GM21526 (cell line): ENCODE measurements around the gene C4BPA.

Experiments used
- ATAC-seq: cut with Tn5 transposase; IDR thresholded peaks from one replicate; pipeline ENCODE4 v1.9.1; 2021; ENCODE audit warnings: moderate library complexity; ENCODE audit not compliant: unreplicated experiment, low FRiP score

Gene C4BPA

DNA sequence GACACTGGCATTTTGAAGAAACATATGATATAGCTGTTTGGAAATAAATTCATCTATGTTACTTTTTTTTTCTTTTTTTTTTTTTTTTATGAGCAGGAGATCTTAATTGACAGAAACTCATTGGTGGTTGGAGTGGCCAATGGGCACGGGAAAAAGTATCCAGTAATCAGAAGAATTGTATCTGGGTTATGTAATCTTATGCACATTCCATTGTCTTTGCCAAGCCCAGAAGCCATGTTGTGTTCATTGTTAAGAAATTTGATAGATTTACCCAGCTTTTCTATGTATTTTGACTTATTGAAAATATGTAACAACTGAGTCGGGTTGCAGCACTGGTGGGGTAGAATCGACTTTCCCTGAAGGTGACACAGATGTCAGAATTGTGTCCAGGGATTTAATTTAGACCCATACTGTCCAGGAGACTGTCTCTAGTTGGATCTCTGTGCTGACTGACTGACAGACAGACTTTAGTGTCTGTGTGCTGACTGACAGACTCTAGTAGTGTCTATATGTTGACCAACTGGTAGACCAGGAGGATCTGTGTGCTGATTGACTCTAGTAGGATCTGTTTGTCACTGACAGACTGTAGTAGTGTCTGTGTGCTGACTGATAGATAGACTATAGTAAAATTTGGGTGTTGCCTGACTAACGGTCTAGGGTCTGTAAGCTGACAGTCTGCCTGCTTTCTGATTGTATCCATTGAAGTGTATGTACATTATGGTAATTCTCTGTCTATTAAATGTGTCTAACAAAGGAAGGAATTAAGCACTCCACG is 27.7 kb upstream of the C4BPA start:
- ATAC-seq, result no peak

DNA sequence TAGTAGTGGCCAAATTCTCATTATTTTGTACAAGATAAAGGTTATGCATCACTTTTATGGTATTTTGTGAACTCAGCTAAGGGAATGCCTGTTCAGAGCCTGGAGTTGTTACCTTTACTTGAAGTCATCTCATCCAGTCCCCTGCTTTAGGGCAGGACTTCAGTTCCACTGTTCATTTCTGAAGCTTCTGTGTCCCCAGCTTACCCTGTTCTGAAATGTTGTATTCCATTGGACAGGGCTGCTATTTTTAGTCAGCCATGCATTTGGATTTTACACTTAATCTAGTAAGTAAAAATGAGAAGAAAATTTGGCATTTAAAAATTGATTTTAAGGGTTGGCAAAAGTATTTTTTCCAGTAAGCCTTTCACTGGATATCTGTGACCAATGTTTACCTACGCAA is 27.0 kb upstream of the C4BPA start:
- no peak for ATAC-seq

DNA sequence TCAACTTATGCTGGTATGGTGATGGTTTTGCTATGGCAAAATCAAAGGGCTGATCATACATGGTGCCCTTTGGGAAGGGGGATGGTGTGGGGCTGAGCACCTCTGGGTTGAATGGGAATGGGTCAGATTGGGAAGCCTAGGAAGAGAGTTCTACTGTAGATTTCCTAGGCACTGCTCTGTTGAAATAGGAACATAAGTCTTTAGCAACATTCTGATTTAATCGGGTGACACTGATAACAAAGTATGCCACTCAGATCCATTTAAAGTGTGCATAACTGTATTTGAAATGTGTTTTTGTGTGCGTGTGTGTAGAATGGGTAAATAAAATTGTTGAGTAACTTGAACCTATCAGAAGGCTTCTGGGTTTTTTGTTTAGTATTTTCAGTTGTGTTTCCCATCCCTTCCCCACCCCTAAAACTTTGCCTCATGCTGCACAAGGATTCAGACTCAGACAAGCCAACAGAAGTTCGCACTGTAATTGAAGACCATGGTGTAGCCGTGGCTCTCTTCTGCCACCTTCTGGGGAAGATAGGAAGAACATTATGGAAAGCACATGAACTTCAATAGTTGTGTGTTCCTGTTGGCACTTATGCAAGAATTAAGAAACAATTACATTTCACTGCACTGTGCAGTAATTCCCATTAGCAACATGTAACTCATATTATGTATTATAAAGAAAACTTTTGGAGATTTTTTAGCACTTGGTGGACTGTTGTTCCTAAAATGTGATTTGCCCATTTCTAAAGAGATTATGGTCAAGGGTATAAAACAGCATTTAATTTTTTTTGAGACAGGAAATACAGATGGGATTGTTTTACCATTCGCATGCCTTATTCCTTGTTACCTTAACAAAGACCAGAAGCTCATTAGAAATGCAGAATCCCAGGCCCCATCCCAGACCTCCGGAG is 26.3 kb upstream of the C4BPA start:
- peak; percentile 55 for ATAC-seq

DNA sequence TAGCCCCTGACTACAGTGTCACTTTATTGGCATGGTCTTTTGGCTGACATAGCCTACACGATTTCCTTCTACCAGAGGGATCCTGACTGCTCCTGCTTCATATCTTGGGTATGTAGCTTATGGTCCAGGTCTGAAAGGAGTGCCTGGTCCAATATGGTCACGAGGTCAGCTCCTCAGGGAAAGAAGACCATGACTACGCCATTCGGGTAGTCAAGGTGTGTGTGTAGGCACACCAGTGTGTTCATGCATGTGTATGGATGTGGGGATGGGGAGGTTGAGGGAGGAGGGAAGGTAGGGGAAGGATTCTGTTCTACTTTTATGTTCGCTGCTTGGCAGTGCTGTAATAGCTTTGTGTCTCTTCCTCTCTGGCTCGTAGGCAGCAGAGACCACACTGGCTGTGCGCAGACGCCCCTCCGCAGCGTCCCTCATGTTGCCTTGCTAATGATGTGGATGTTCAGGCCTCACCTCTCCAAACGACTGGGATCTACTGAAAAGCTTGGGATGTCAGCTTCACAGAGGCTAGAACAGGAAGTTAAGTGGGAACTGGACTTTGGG is 25.4 kb upstream of the C4BPA start:
- ATAC-seq, result no peak

DNA sequence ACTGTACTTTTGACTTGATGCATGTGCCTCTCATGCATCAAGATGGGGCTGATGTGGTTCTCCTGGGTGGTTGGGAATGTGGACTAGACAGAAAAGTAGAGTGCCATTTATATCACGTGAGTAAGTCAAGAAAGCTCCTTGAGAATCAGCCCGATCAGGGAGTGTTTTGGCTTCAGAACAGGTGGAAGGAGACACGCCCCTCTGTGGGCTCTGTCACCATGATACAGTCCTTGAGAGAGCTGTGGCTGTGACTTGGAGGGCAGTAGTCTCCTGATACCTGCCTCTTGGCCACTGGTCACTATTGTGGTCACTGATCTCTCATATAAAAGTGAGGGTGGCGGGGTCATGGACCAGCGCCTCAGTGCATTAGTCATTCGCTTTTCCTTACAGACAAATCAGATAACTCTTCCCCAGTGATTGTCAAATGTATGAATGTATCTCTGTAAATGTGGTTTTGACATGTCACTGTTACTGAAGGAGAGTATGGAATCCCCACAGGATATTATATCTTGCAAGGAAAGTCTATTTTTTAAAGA is 24.3 kb upstream of the C4BPA start:
- ATAC-seq, result no peak

DNA sequence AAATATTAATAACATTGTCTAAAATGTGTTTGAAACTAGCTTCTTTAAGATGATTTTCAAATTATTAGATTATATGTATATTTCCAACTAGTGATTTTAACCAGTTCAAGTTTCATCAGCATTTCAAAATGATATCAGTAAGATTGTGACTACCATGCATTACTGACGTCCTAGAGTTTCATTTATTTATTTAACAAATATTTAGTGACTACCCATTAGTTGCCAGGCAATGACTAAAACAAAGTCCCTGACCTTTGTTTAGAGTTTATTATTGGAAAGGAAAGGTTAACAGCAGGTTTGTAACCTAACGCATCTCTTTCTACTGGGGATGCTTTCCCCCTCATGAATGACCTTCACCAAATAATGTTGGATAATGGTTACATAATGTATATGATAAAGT is 22.9 kb upstream of the C4BPA start:
- ATAC-seq, result no peak

DNA sequence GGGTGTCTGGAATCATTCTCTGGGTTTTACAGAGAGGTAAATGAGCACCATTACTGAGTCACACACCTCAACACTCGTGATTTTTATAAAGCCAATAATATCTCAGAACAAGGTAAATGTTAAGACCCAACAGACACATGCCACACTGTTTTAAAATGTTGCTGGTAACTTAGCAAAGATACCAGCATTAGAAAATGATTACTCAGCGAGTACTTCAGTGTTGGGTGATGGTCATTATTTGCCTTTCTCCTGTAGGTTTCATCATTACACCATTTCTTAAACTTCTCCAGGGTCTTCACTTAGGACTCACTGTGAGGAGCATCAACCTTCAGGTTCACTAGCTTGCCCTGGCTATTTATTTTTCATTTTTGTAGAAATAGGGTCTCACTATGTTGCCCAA is 22.2 kb upstream of the C4BPA start:
- ATAC-seq, result no peak

DNA sequence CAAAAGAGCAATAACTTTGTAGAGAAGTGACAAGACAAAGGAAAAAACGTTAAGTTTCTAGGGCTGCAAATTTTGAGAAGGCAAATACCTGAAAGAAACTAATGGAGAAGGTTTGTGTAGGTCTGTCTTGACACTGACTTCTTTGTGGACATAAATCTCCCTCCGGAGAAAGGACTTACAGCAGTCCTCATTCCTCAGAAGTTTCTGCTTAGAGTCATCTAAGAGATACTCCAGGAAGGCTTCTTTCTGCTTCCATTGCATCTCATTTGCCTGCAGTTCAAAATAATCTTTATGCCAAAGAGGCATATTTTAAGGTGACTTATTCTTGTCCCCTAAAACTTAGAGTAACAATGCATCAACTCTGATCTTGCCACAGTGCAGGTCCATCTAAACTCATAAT is 19.8 kb upstream of the C4BPA start:
- no peak for ATAC-seq

DNA sequence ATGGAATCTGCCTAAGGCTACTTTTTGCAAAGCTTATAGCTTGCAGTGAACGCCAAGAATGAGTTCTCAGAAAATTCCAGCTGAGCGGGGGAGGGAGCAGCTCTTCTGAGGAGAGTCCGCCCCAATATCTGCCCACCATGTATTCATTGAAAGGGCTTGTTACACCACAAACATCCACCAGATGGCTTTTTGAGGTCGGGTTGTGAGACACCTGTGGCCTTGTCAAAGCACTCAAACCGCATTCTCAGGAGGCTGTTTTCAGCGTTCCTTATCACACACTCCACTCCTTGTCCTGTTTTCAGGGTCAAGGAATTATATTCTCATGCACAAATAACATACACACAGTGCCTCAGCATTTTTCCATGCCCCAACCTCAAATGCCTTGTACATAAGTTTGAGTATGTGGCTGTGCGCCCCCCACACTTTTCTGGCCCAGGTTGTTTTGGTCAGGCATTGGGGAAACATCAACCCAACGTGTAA is 19.3 kb upstream of the C4BPA start:
- ATAC-seq, result peak; percentile 74

DNA sequence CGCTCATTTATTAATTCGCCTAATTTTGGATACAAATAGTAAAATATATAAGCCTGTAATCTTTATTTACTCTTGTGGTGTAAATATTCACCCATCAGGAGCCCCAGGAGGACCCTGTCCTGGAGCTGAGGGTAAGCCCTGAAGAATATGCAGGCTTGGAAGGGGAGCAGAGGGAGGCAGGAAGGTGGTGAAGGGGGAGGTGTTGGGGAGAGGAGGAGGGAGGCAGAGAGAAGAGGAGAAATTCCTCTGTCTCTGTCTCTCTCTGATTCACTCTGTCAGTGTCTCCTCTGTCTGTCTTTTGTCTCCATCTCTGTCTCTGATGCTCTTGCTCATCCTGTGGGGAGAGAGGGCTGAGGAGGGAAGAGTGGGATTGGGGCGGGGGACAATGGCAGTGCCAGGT is 18.1 kb upstream of the C4BPA start:
- ATAC-seq, result no peak

DNA sequence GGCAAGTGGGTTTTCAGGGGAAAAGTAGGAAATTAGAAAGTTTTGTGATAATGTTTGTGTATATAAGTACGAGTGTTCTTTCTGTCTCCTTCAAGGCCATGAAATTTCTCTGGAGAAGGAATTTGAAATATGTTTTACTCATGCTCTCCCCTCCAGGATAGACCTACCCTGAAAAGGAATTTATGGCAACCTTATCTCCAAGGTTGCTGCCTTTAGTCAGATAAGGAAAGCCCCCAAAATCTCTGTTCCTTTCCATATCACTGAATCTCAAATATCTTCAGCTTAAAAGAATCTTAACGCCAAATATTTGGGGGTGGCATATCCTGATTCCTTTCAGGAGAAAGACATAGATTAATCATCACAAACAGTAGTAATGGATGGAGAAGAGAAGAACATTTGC is 15.9 kb upstream of the C4BPA start:
- ATAC-seq, result no peak

DNA sequence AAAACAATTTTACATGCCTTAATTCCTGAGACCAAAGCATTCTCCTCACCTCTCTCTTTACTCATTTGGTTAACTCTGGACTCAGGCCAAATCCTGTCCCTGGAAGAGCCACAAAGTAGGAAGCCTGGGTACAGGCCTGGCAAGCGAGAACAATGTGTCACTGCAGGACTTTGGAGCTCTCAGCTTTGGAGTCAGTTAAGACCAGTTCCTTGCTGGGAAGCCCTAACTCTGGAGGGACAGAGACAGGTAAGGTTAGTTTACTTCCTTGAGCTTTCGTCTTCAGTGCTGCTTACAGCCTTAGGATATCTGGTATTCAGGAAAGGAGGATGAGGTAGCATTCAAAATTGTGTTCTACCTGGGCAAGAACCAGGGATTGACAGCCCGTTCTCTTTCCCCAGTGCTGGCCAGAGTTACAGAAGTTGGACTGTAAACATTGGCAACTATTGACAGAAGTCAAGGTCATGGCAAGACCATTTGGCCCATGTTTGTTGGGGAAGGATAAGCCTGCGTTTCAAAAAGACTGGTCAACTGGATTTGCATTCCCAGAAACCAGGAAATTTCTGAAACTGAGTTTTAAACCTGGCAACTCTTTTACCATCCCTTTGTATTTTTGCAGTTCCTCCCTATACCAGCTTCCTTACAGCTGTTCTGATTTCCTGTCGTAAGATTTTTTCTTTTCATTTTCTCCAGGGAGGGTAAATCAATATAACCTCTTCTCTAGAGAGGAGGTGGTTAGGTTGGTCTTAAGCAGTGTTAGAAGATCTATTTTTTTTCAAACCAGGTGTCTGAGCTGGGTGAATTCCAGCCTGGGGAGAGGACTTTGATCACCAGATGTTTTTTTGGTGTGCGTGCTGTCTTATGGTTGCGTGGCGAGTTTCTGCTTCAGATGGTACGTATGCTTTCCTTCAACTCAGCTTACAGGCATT is 15.1 kb upstream of the C4BPA start, which contains the start of gene C4BPB:
C4BPB (plus strand) TSS at position 160 of the 926 bp plus-strand sequence; CDS start at position 832, 672 bp downstream.
- ATAC-seq, result no peak

DNA sequence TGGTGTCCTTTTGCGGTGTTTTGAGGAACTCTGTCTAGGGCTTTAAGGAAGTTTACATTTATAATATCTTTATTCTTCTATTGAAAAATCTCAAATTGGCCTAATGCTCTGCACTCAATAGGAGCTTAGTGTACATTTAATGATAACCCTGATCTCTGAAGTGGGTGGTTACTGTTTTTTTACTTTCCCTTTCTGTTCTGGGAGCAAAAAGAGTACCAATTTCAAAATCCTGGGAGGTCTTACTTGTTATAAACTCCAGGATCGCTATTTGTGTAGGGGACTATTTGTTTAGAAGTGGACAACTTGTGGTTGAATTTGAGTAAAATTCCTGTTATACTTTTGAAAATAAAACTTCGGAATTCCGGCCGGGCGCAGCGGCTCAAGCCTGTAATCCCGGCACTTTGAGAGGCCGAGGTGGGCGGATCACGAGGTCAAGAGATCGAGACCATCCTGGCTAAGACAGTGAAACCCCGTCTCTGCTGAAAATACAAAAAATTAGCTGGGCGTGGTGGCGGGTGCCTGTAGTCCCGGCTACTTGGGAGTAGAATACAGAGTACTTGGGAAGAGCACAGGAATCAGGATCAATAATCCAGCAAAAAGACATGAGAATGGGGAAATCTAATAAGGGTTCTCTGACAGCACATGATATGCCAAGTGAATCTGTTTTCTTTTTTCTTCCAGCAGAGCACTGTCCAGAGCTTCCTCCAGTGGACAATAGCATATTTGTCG is 14.2 kb upstream of the C4BPA start:
- ATAC-seq, result no peak

DNA sequence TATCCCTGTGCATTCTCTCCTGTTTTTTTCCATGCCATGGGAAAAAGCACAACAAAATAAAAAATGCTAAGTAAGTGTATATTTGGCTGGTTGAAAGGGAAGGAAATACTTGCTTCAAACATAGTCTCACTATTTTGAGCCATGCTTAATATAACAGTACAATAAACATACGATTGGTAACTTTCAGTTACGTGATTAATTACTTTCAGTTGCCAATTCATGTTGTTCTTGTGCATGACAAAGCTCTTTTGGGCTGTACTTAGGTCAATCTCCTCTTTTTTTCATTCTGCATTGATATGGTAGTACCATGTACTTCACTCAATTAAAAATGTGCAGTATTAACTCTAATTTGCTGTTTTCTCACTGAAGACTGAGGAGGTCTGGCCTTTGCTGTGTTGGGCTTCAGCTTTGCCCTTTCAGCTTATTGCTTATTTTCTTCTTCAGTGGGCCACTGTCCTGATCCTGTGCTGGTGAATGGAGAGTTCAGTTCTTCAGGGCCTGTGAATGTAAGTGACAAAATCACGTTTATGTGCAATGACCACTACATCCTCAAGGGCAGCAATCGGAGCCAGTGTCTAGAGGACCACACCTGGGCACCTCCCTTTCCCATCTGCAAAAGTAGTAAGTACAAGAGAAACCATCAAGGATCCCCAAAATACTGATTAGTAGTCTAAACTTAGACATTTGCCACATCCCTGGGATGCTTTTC is 12.7 kb upstream of the C4BPA start:
- no peak for ATAC-seq

DNA sequence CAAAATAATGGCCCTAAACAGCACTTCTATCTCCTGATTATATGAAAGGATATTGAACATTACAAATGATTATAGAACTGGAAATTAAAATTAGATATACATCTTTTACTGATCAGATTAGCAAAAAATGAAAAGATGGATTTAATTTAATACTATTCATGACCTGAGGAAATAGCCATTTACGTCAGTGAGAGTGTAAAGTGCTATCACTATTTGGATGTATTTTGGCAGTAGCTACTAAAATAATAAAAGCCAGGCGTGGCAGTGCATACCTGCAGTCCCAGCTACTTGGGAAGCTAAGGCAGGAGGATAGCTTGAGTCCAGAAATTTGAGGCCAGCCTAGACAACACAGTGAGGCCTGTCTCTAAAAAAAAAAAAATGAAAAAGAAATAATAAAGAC is 10.1 kb upstream of the C4BPA start:
- ATAC-seq, result no peak

DNA sequence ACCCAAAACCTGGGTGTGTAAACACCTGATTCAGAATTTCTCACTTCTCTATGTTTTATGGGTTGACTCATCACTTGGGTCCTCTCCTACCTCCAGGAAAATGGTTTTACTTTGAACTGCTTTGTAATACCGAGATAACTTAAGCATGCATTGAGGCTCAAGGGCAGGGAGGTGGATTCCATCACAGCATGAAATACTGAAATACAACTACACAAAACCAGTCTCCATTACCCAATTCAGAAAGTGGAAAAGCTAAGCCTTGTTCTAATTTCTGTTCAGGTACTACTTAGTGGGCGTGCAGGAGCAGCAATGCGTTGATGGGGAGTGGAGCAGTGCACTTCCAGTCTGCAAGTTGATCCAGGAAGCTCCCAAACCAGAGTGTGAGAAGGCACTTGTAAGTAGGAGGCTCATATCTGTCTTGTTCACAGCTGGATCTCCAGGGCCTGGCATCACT is 6.1 kb upstream of the C4BPA start:
- peak; percentile 70 for ATAC-seq

DNA sequence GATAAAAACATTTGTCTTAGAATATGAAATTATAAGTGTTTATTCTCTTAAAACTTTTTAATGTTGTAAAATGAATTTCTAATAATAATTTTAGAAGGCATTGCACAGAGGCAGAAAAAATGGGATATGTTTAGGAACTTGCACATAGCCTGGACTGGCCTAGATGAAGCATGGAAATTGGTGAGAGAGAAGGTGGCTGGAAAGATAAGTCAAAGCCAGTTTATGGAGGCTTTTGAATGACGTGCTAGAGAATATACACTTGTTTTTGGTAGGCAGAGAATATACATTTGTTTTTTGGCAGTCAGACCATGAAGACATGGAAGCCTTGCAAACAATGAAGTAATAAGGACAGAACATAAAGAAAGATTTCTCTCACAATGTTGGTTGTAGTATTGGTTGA is 2.3 kb upstream of the C4BPA start:
- no peak for ATAC-seq

DNA sequence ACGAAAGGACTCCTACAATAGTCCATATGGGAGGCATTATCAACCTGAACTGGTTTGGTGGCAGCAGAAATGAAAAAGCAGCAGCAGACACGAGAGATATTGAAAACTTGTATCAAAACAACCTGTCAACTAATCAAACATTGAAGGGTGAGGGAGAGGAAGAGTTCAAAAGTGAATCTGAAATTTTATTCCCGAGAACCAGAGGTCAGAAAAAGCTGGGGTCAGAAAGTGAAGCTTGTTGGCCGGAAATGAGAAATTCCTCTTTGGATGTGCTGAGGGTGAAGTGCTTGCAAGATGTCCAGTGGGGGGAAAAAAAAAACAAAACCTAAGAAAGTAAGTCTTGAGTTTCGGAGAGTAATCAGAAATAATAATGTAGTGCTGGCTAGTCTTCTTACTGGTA is 1.9 kb upstream of the C4BPA start:
- ATAC-seq, result no peak

DNA sequence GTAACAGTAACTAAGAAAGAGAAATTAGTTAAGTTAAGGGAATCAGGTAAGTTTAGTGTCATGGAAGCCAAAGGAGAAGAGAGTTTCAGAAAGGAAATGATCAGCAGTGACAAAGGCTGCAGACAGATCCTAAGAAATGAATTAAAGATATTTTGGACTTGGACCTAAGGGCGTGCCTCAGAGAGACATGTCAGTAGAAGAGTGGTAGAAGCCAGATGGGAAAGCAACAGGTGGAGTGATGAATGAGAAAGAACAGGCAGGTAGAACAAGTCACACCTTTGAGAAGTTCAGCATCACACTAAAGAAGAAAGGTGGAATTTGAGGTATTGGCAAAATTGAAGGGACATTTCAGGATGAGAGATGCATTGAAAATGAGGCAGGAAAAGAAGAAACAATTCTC is 1.4 kb upstream of the C4BPA start:
- no peak for ATAC-seq
